ENCODE data around the gene GRIN3B. TPM values are rescaled to one million over a fixed set of nuclear protein-coding genes. Genes with fewer than 3 reads are reported as not detected.

The GRIN3B gene
- total and polyA plus RNA-seq, 9 of the 15 experiments (the other 6 are each of a cell fraction or from before 2014, with no cell fraction given): 0.06 to 0.95 (median 0.19) TPM; not detected in 6

GRCh38 chr19:996051-996838 lies 4.0 kb upstream of the GRIN3B start:
- peak overlapping the region; percentile 54 for H3K4me2 ChIP-seq (ENCODE audit: insufficient read depth, low read length)
- H4K20me1 ChIP-seq (replicated peaks; ENCODE audit: control insufficient read depth, insufficient read depth, low read length): no peaks in the 10 kb centered on the region; the same call in 1 of the 2 replicates
- peaks cover 3% of the 10 kb centered on the region for H3K9me1 ChIP-seq (ENCODE audit: control insufficient read depth, insufficient read depth, low read length)
- H3K79me2 ChIP-seq (ENCODE audit: control insufficient read depth, insufficient read depth, low read length): no peaks in the 10 kb centered on the region
- FAIRE-seq: peak; percentile 65
- H3K4me3 ChIP-seq: no peak overlapping the region
- in situ Hi-C loops (cut with MboI) (no loop called here), intact Hi-C loops (cut with micrococcal nuclease) (no loop called here)
- H3K4me1 ChIP-seq (replicated peaks in 1 of 2; ENCODE audit: control insufficient read depth in 2 of 2, insufficient read depth in 2 of 2, low read length in 2 of 2): peaks cover 9 to 77% of the 10 kb centered on the region in 2 experiments
- DNase-seq (ENCODE audit: extremely low read depth in 1 of 4, low spot score in 3 of 4): peak; percentile 74 to 82 (median 79)
- ChIA-PET POLR2A (interaction anchor here (0.6 to 2.8 kb wide), 6 partner anchors 12 to 273 kb away, joined by 3 to 10 read pairs (median 4); partner anchors contain the start of genes CIRBP and WDR18), CTCF (ENCODE audit: low intra/inter-chr PET ratio) (no interaction called here)
- H3K27me3 ChIP-seq (ENCODE audit: control insufficient read depth in 2 of 2, insufficient read depth in 2 of 2, low read length in 2 of 2): no peaks in the 10 kb centered on the region
- 22% methylated on average over 57 of the region's 64 CpGs for WGBS (ENCODE audit: insufficient coverage, low coverage, missing lambda C conversion rate)
- H3K27ac ChIP-seq (ENCODE audit: extremely low read depth, low read depth, low read length): no peak overlapping the region
- BruUV-seq (replicated peaks): no TSS peak
- no peaks in the 10 kb centered on the region for H3K9me3 ChIP-seq (replicated peaks; ENCODE audit: control insufficient read depth, insufficient read depth, low read depth, low read length)
- peak; percentile 64 for ATAC-seq
- no peak overlapping the region for H2AFZ ChIP-seq (ENCODE audit: low read depth, low read length)
- peaks cover 38% of the 10 kb centered on the region; the same call in 1 of the 3 replicates for H3K36me3 ChIP-seq (ENCODE audit: control insufficient read depth, insufficient read depth, low read length)
- peak overlapping the region in 1 of 2 experiments; percentile 87; a peak in 3 of 4 replicates for H3K9ac ChIP-seq (ENCODE audit: insufficient read depth in 1 of 2, low read depth in 2 of 2, low read length in 2 of 2)
- TF ChIP-seq ATF2 (CRISPR knock-in tag; IDR thresholded peaks at IDR 0.05) (peak; percentile 99), KHSRP (IDR thresholded peaks at IDR 0.05) (peak; percentile 79), MTA1 (IDR thresholded peaks at IDR 0.05; ENCODE audit: borderline replicate concordance) (0 out of 2 replicates have a peak, but pooled peaks have one; percentile 34), POLR2A (conservative IDR thresholded peaks at IDR 0.05) (peak; percentile 60; the same call in 1 of the 2 replicates), ETS1 (conservative IDR thresholded peaks at IDR 0.05; ENCODE audit: control insufficient read depth, low read depth, low read length) (0 out of 2 replicates have a peak, but pooled peaks have one; percentile 30), VEZF1 (CRISPR knock-in tag; IDR thresholded peaks at IDR 0.05) (peak; percentile 52), CUX1 (CRISPR knock-in tag; IDR thresholded peaks at IDR 0.05) (no peak)

All from K562 (cell line).